H1 (cell line): ENCODE data around the gene PRMT3. TPM values are rescaled to one million over a fixed set of nuclear protein-coding genes. Genes with fewer than 3 reads are reported as not detected.

Experiments used
- CTCF ChIA-PET: fragments of 300-600 bp; sonication (Branson Sonifier 250); formaldehyde crosslinking; loops from one replicate; lab custom pipeline; 2021; ENCODE audit not compliant: partially characterized antibody; lab: Charles Lee
- POLR2A ChIA-PET: fragments of 300-600 bp; sonication (Branson Sonifier 250); formaldehyde crosslinking; loops from one replicate; lab custom pipeline; 2021; ENCODE audit warnings: inconsistent platforms; ENCODE audit not compliant: partially characterized antibody; lab: Charles Lee
- DNase-seq, 2 experiments: peaks; one replicate each; pipeline versions ENCODE4 v3.0.0 to v3.0.0-alpha.2; 2010 to 2022; ENCODE audit warnings: low spot score in 2 of 2, low read depth in 1 of 2, mixed read lengths in 1 of 2
- FAIRE-seq: peaks from 2 replicates; lab custom pipeline; 2011; peaks lifted over from hg19 to GRCh38; lab: Jason Lieb, UNC
- H2AFZ ChIP-seq: 2 replicates; pipeline ENCODE4 v1.8.1; 2012; ENCODE audit warnings: low read length, inconsistent platforms
- H2AK5ac ChIP-seq: 2 replicates; pipeline ENCODE4 v1.6.1; 2013; ENCODE audit warnings: low read depth, low read length
- H2BK120ac ChIP-seq: replicated peaks from 2 replicates; pipeline ENCODE3; 2013; ENCODE audit warnings: low read depth, low read length, inconsistent platforms
- H2BK12ac ChIP-seq: 2 replicates; pipeline ENCODE4 v1.6.1; 2013; ENCODE audit warnings: low read depth, low read length
- H2BK15ac ChIP-seq: 2 replicates; pipeline ENCODE4 v1.6.1; 2013; ENCODE audit warnings: low read length
- H2BK20ac ChIP-seq: 2 replicates; pipeline ENCODE4 v1.6.1; 2013; ENCODE audit warnings: low read length
- H2BK5ac ChIP-seq: 2 replicates; pipeline ENCODE4 v1.6.1; 2013; ENCODE audit warnings: low read depth, low read length
- H3K14ac ChIP-seq: 2 replicates; pipeline ENCODE4 v1.6.1; 2013; ENCODE audit warnings: inconsistent platforms; ENCODE audit not compliant: insufficient read length
- H3K18ac ChIP-seq: 2 replicates; pipeline ENCODE4 v1.6.1; 2013; ENCODE audit warnings: low read length; ENCODE audit errors: extremely low read depth
- H3K23ac ChIP-seq: 2 replicates; pipeline ENCODE4 v1.6.1; 2013; ENCODE audit warnings: inconsistent platforms; ENCODE audit not compliant: insufficient read length
- H3K23me2 ChIP-seq: 2 replicates; pipeline ENCODE4 v1.6.1; 2013; ENCODE audit warnings: low read depth, low read length
- H3K27ac ChIP-seq: 2 replicates; pipeline ENCODE4 v1.6.1; 2011; ENCODE audit warnings: low read depth, low read length, inconsistent platforms
- H3K27me3 ChIP-seq, 4 experiments: replicated peaks in 1 of 4; 1 replicate in 1 of 4; 2 replicates in 3 of 4; pipeline versions ENCODE4 v1.6.1 to v1.8.1; 2011 to 2013; ENCODE audit warnings: low read length in 3 of 4, mild to moderate bottlenecking in 3 of 4, inconsistent platforms in 2 of 4, mixed read lengths in 2 of 4, moderate library complexity in 1 of 4; ENCODE audit not compliant: control insufficient read depth in 3 of 4, insufficient read depth in 3 of 4; ENCODE audit errors: extremely low read depth in 1 of 4
- H3K36me3 ChIP-seq, 4 experiments: 2 replicates each; pipeline versions ENCODE4 v1.6.1 to v1.8.1; 2011 to 2013; ENCODE audit warnings: mild to moderate bottlenecking in 4 of 4, low read length in 3 of 4, moderate library complexity in 2 of 4, control low read depth in 1 of 4, inconsistent platforms in 1 of 4; ENCODE audit not compliant: insufficient read depth in 4 of 4, control insufficient read depth in 2 of 4
- H3K4ac ChIP-seq: replicated peaks from 2 replicates; pipeline ENCODE3; 2013; ENCODE audit warnings: low read length, low read depth, mixed read lengths, inconsistent platforms; ENCODE audit not compliant: insufficient read length
- H3K4me1 ChIP-seq, 4 experiments: replicated peaks in 1 of 4; 1 replicate in 1 of 4; 2 replicates in 3 of 4; pipeline versions ENCODE4 v1.6.1 to v1.8.1; 2011 to 2013; ENCODE audit warnings: low read length in 3 of 4, inconsistent platforms in 2 of 4, mixed read lengths in 1 of 4; ENCODE audit not compliant: insufficient read depth in 4 of 4, control insufficient read depth in 3 of 4
- H3K4me2 ChIP-seq, 2 experiments: 2 replicates each; pipeline versions ENCODE4 v1.6.1 to v1.8.1; 2011 to 2013; ENCODE audit warnings: low read depth in 2 of 2, low read length in 2 of 2, control low read depth in 1 of 2, inconsistent platforms in 1 of 2, mild to moderate bottlenecking in 1 of 2; ENCODE audit not compliant: insufficient read depth in 1 of 2
- H3K4me3 ChIP-seq, 4 experiments: fragments of 200-600, 300-600 bp in 1 of 4; sonication (generic), shearing (Covaris generic), sonication (Bioruptor Twin) in 1 of 4; 2 replicates each; pipeline versions ENCODE4 v1.5.1 to v1.8.1; 2011 to 2016; ENCODE audit warnings: low read length in 4 of 4, low read depth in 3 of 4, control low read depth in 2 of 4, inconsistent platforms in 2 of 4, mild to moderate bottlenecking in 2 of 4, mixed read lengths in 1 of 4, moderate library complexity in 1 of 4; ENCODE audit not compliant: insufficient read depth in 2 of 4; ENCODE audit errors: extremely low read depth in 1 of 4
- H3K56ac ChIP-seq: replicated peaks from 2 replicates; pipeline ENCODE3; 2013; ENCODE audit warnings: low read depth, mild to moderate bottlenecking, mixed read lengths, low read length, inconsistent platforms; ENCODE audit not compliant: insufficient read length
- H3K79me1 ChIP-seq: 2 replicates; pipeline ENCODE4 v1.6.1; 2013; ENCODE audit warnings: low read depth, low read length, control low read depth
- H3K79me2 ChIP-seq, 2 experiments: 2 replicates each; pipeline versions ENCODE4 v1.6.1 to v1.8.1; 2012 to 2013; ENCODE audit warnings: low read length in 2 of 2, mild to moderate bottlenecking in 2 of 2, inconsistent platforms in 1 of 2; ENCODE audit not compliant: insufficient read depth in 2 of 2, control insufficient read depth in 1 of 2
- H3K9ac ChIP-seq, 4 experiments: replicated peaks in 1 of 4; 1 replicate in 1 of 4; 2 replicates in 3 of 4; pipeline versions ENCODE4 v1.6.1 to v1.8.1; 2011 to 2013; ENCODE audit warnings: low read depth in 3 of 4, low read length in 3 of 4, control low read depth in 2 of 4, mild to moderate bottlenecking in 2 of 4, moderate library complexity in 2 of 4, inconsistent platforms in 1 of 4; ENCODE audit errors: extremely low read depth in 1 of 4
- H3K9me3 ChIP-seq, 2 experiments: 2 replicates each; pipeline versions ENCODE4 v1.6.1 to v1.8.1; 2012 to 2013; ENCODE audit warnings: mild to moderate bottlenecking in 2 of 2, moderate library complexity in 2 of 2, control low read depth in 1 of 2, inconsistent platforms in 1 of 2, low read depth in 1 of 2, low read length in 1 of 2, mixed read lengths in 1 of 2; ENCODE audit not compliant: insufficient read depth in 2 of 2
- H4K20me1 ChIP-seq, 2 experiments: replicated peaks in 1 of 2; 2 replicates each; pipeline versions ENCODE3 to v1.8.1; 2011 to 2013; ENCODE audit warnings: inconsistent platforms in 2 of 2, low read length in 2 of 2, mild to moderate bottlenecking in 1 of 2; ENCODE audit not compliant: insufficient read depth in 2 of 2, control insufficient read depth in 1 of 2
- H4K5ac ChIP-seq: 2 replicates; pipeline ENCODE4 v1.6.1; 2013; ENCODE audit warnings: low read length, low read depth, mixed read lengths, inconsistent platforms; ENCODE audit not compliant: insufficient read length
- H4K8ac ChIP-seq: 2 replicates; pipeline ENCODE4 v1.8.0; 2013; ENCODE audit warnings: mild to moderate bottlenecking, moderate library complexity, low read length, inconsistent platforms; ENCODE audit not compliant: insufficient read depth; ENCODE audit errors: extremely low read depth
- H4K91ac ChIP-seq: replicated peaks from 2 replicates; pipeline ENCODE3; 2013; ENCODE audit warnings: low read length, mixed read lengths, inconsistent platforms; ENCODE audit not compliant: insufficient read length
- ATF3 ChIP-seq: IDR thresholded peaks from 2 replicates; pipeline ENCODE4 v1.6.1; 2011; ENCODE audit warnings: low read depth, mild to moderate bottlenecking, low read length; ENCODE audit not compliant: insufficient read depth
- BACH1 ChIP-seq: IDR thresholded peaks from 2 replicates; pipeline ENCODE4 v1.6.1; 2012; ENCODE audit warnings: low read length, improper control_type of control experiment
- BCL11A ChIP-seq, 2 experiments: IDR thresholded peaks; one replicate each; pipeline ENCODE4 v1.6.1; 2011; ENCODE audit warnings: low read depth in 2 of 2, low read length in 2 of 2, mild to moderate bottlenecking in 2 of 2
- CTBP2 ChIP-seq: IDR thresholded peaks from 2 replicates; pipeline ENCODE4 v1.7.0; 2011; ENCODE audit warnings: borderline replicate concordance, mild to moderate bottlenecking, moderate library complexity, mixed read lengths, low read length; ENCODE audit not compliant: insufficient read depth, insufficient read length
- KDM4A ChIP-seq: IDR thresholded peaks from one replicate; pipeline ENCODE4 v1.7.1; 2012; ENCODE audit warnings: low read depth, mild to moderate bottlenecking, moderate library complexity, low read length, inconsistent platforms; ENCODE audit not compliant: severe bottlenecking
- KDM5A ChIP-seq: fragments of 200-600 bp; IDR thresholded peaks from 2 replicates; pipeline ENCODE4 v1.7.1; 2012; ENCODE audit warnings: mild to moderate bottlenecking, low read length, inconsistent platforms, mixed read lengths
- MAFK ChIP-seq: IDR thresholded peaks from 2 replicates; pipeline ENCODE4 v1.6.1; 2012; ENCODE audit warnings: low read depth, mild to moderate bottlenecking, improper control_type of control experiment, low read length
- NANOG ChIP-seq: IDR thresholded peaks from 2 replicates; pipeline ENCODE4 v1.6.1; 2011; ENCODE audit warnings: low read length, low read depth, mild to moderate bottlenecking, inconsistent platforms; ENCODE audit not compliant: insufficient read depth, poor library complexity, severe bottlenecking
- SIX5 ChIP-seq: IDR thresholded peaks from 2 replicates; pipeline ENCODE4 v1.6.1; 2011; ENCODE audit warnings: mild to moderate bottlenecking, low read depth, low read length
- SP2 ChIP-seq: IDR thresholded peaks from 2 replicates; pipeline ENCODE4 v1.6.1; 2012; ENCODE audit warnings: mild to moderate bottlenecking, low read length, inconsistent platforms
- SP4 ChIP-seq: IDR thresholded peaks from 2 replicates; pipeline ENCODE4 v1.6.1; 2012; ENCODE audit warnings: low read length, inconsistent platforms
- SUZ12 ChIP-seq: fragments of 200-600 bp; sonication (generic); IDR thresholded peaks from 2 replicates; pipeline ENCODE4 v1.6.1; 2012; ENCODE audit warnings: mild to moderate bottlenecking, inconsistent platforms, low read length, moderate library complexity, mixed read lengths
- TAF7 ChIP-seq: optimal IDR thresholded peaks from 2 replicates; pipeline ENCODE3; 2011; ENCODE audit warnings: low read depth, mild to moderate bottlenecking, inconsistent platforms, low read length, moderate library complexity, borderline replicate concordance
- TBP ChIP-seq: IDR thresholded peaks from 2 replicates; pipeline ENCODE4 v1.6.1; 2011; ENCODE audit warnings: low read depth, low read length, improper control_type of control experiment
- WGBS, 2 experiments: shearing (Covaris generic) in 1 of 2; methylation state at CpG; one replicate each; pipeline versions ENCODE4 v1.1.6 to v1.1.7; 2013 to 2015; ENCODE audit warnings: low lambda C conversion rate in 2 of 2, mixed read lengths in 2 of 2, inconsistent platforms in 1 of 2, low coverage in 1 of 2, missing lambda C conversion rate in 1 of 2; ENCODE audit not compliant: insufficient replicate concordance in 2 of 2, insufficient coverage in 1 of 2, insufficient read length in 1 of 2; ENCODE audit errors: extremely low coverage in 1 of 2, missing lambda C conversion rate in 1 of 2; 5-methylcytosine and 5-hydroxymethylcytosine counted together
- polyA plus RNA-seq, 7 experiments: library from polyadenylated mRNA; depleted of rRNA in 3 of 7; stranded (reverse) in 5 of 7; unstranded in 2 of 7; fragments of >200 nt in 5 of 7; fragments of 200-250 nt in 2 of 7; gene quantifications; 1 replicate in 5 of 7; 2 replicates in 1 of 7; 4 replicates in 1 of 7; pipeline versions ENCODE4 v1.2.1 to v1.2.3, GENCODE V29; 2011 to 2013; ENCODE audit warnings: missing spikeins in 2 of 7, mixed read lengths in 2 of 7
- total RNA-seq: library from RNA; stranded (reverse); fragmentation: NEBNext Ultra II Directional; extraction: Animal tissue kit (Norgen Biotek cat#: 25700); gene quantifications from 2 replicates; pipeline ENCODE4 v1.2.1, GENCODE V29; 2021

The PRMT3 gene
- total and polyA plus RNA-seq, 2 of the 8 experiments (the other 6 are each of a cell fraction or from before 2014, with no cell fraction given) = 11.2 to 26.5 TPM

DNA sequence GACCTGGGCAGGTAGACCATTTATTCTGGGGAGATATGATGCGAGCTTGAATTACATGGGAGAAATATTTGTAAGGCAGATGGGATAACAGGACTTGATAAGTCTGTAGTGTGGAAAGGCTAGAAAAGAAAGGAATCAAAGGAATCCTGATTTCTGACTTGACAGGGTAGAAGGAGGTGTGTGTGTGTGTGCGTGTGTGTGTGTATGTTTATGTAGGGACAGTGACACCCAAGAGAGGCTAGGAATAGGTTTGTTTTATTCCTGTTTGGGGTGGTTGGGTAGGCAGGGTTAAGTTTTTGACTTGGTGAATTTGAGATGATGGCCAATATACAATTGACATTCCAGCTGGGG is 24.4 kb upstream of the PRMT3 start:
- H3K56ac ChIP-seq = no peak overlapping the region
- no peak overlapping the region for H3K14ac ChIP-seq
- H4K8ac ChIP-seq = peak overlapping the region; percentile 88
- H3K4ac ChIP-seq = no peak overlapping the region
- 0 out of 2 replicates have a peak overlapping the region, but pooled peaks have one; percentile 80 for H2BK12ac ChIP-seq
- ChIA-PET CTCF (interaction anchor here (1.1 to 7.7 kb wide), 3 partner anchors 9 to 236 kb away, joined by 3 to 49 read pairs (median 4); no protein-coding TSS in a partner anchor), POLR2A (interaction anchor here (1.6 to 1.8 kb wide), 2 partner anchors 21 to 24 kb away, joined by 3 to 8 read pairs; partner anchors contain the start of gene PRMT3)
- DNase-seq = no peak
- peak overlapping the region; percentile 12 for H2AFZ ChIP-seq
- peaks cover 0 to 12% (median 6%) of the 10 kb centered on the region in 4 experiments; a peak in 5 of 7 replicates for H3K4me1 ChIP-seq
- no peak overlapping the region for H3K23ac ChIP-seq
- no peak overlapping the region for H2AK5ac ChIP-seq
- no peak overlapping the region for H3K9ac ChIP-seq
- no peaks in the 10 kb centered on the region for H3K9me3 ChIP-seq
- no peak overlapping the region for H3K27ac ChIP-seq
- peak overlapping the region; percentile 47 to 69 (median 58); a peak in 4 of 8 replicates for H3K4me3 ChIP-seq
- H4K5ac ChIP-seq = no peak overlapping the region
- H3K27me3 ChIP-seq = peaks cover 6 to 19% (median 15%) of the 10 kb centered on the region in 4 experiments
- no peak overlapping the region for H3K18ac ChIP-seq
- no peak for FAIRE-seq
- peak overlapping the region; percentile 79 to 88 for H3K4me2 ChIP-seq
- H4K91ac ChIP-seq = no peak overlapping the region
- H3K79me1 ChIP-seq = no peaks in the 10 kb centered on the region
- no peaks in the 10 kb centered on the region; a peak in 1 of 8 replicates for H3K36me3 ChIP-seq
- peaks cover 6% of the 10 kb centered on the region; the same call in 1 of the 2 replicates for H3K23me2 ChIP-seq
- no peak overlapping the region for H2BK20ac ChIP-seq
- H2BK5ac ChIP-seq = no peak overlapping the region
- no peaks in the 10 kb centered on the region for H4K20me1 ChIP-seq
- no peak overlapping the region for H2BK15ac ChIP-seq
- no peaks in the 10 kb centered on the region for H3K79me2 ChIP-seq
- 66% methylated on average over 2 of the region's 2 CpGs; no CpG with 5 or more reads in 1 of the 2 experiments for WGBS, 2 experiments
- no peak overlapping the region for H2BK120ac ChIP-seq
- TF ChIP-seq SP4 = no peak
- no peak for TF ChIP-seq TAF7
- no peak for TF ChIP-seq BACH1
- TF ChIP-seq SIX5 = no peak
- TF ChIP-seq KDM4A = no peak
- no peak for TF ChIP-seq KDM5A
- TF ChIP-seq BCL11A (IDR thresholded peaks at IDR 0.05; ENCODE audit: low read depth in 2 of 2, low read length in 2 of 2) = no peak
- no peak for TF ChIP-seq SP2
- no peak for TF ChIP-seq SUZ12
- TF ChIP-seq TBP = no peak
- no peak for TF ChIP-seq ATF3
- no peak for TF ChIP-seq CTBP2
- no peak for TF ChIP-seq NANOG
- TF ChIP-seq MAFK = no peak
